GM23248 (cell line): Measurements from ENCODE around the gene PRKAR1A.

Source experiments
- EZH2 ChIP-seq: fragments of 200-600 bp; sonication (generic); IDR thresholded peaks from 2 replicates; pipeline ENCODE4 v1.6.1; 2018; ENCODE audit warnings: antibody characterized with exemption, mild to moderate bottlenecking; ENCODE audit not compliant: insufficient read depth, poor library complexity, severe bottlenecking
- EZH2phosphoT487 ChIP-seq: fragments of 200-600 bp; sonication (generic); IDR thresholded peaks from 2 replicates; pipeline ENCODE4 v1.6.1; 2018; ENCODE audit warnings: antibody characterized with exemption, moderate library complexity, mild to moderate bottlenecking, low read depth; ENCODE audit not compliant: insufficient read depth

DNA sequence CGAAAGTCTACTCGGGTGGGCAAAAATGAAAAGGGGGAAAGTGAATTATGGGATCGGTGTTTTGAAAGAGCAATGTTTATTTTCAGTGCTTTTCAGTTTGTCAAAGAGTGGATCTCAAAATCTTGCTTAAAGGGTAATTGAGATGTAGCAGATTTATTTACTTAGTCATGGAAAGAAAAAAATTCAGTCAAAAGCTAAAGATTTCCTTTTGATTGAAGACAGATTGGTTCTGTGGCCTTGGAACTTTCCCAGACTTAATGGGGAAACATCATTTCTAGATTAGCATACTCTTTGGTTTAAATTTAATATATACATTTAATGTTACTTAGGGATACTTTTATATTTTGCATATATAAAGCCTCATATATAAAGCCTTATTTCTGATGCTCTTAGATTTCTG lies 20.6 kb downstream of the PRKAR1A start:
- TF ChIP-seq EZH2 = no peak
- no peak for TF ChIP-seq EZH2phosphoT487
